PC-9 (cell line): ENCODE data around the gene SETD5. TPM values are rescaled to one million over a fixed set of nuclear protein-coding genes. Genes with fewer than 3 reads are reported as not detected.

Experiments used
- BruUV-seq: library from RNA; stranded (reverse); fragments of 400-500 nt; replicated peaks from 2 replicates; lab custom pipeline; 2021; lab: Mats Ljungman, UMichigan
- CTCF ChIA-PET: fragments of 300-600 bp; sonication (Branson Sonifier 250); formaldehyde crosslinking; loops from one replicate; lab custom pipeline; 2022; ENCODE audit warnings: antibody characterized with exemption; lab: Charles Lee
- POLR2A ChIA-PET: fragments of 300-600 bp; sonication (Branson Sonifier 250); formaldehyde crosslinking; loops from one replicate; lab custom pipeline; 2022; ENCODE audit warnings: antibody characterized with exemption; ENCODE audit not compliant: unreplicated experiment; lab: Charles Lee
- DNase-seq, 2 experiments: peaks; one replicate each; pipeline versions ENCODE4 v3.0.0 to v3.0.0-alpha.2; 2015 to 2022; ENCODE audit warnings: mixed read lengths in 1 of 2
- H2AFZ ChIP-seq: fragments of 200-600 bp; sonication (generic); 2 replicates; pipeline ENCODE4 v1.8.1; 2017; ENCODE audit warnings: antibody characterized with exemption
- H3F3A ChIP-seq: fragments of 200-600 bp; sonication (generic); 2 replicates; pipeline ENCODE4 v1.8.1; 2017; ENCODE audit warnings: antibody characterized with exemption, mild to moderate bottlenecking, low read depth; ENCODE audit not compliant: insufficient read depth
- H3K27ac ChIP-seq: fragments of 200-600 bp; sonication (generic); 2 replicates; pipeline ENCODE4 v1.6.1; 2016; ENCODE audit warnings: mixed run types
- H3K27me3 ChIP-seq: fragments of 200-600 bp; sonication (generic); 2 replicates; pipeline ENCODE4 v1.6.1; 2016; ENCODE audit warnings: low read depth, mixed run types; ENCODE audit not compliant: insufficient read depth
- H3K36me3 ChIP-seq: fragments of 200-600 bp; sonication (generic); 2 replicates; pipeline ENCODE4 v1.6.1; 2016; ENCODE audit warnings: low read depth, mixed run types
- H3K4me1 ChIP-seq: fragments of 200-600 bp; sonication (generic); replicated peaks from 2 replicates; pipeline ENCODE4 v1.6.1; 2016; ENCODE audit warnings: mixed run types; ENCODE audit not compliant: insufficient read depth
- H3K4me2 ChIP-seq: fragments of 200-600 bp; sonication (generic); 2 replicates; pipeline ENCODE4 v1.6.1; 2017; ENCODE audit warnings: mixed run types
- H3K4me3 ChIP-seq: fragments of 200-600 bp; sonication (generic); 2 replicates; pipeline ENCODE4 v1.6.1; 2016; ENCODE audit warnings: mixed run types
- H3K79me2 ChIP-seq: fragments of 200-600 bp; sonication (generic); 2 replicates; pipeline ENCODE4 v1.6.1; 2017; ENCODE audit warnings: low read depth, mixed run types
- H3K9me2 ChIP-seq: fragments of 200-600 bp; sonication (generic); 2 replicates; pipeline ENCODE4 v1.8.1; 2017; ENCODE audit warnings: mild to moderate bottlenecking; ENCODE audit not compliant: insufficient read depth
- H3K9me3 ChIP-seq: fragments of 200-600 bp; sonication (generic); 2 replicates; pipeline ENCODE4 v1.8.1; 2016; ENCODE audit warnings: low read depth; ENCODE audit not compliant: insufficient read depth
- H4K20me1 ChIP-seq: fragments of 200-600 bp; sonication (generic); 2 replicates; pipeline ENCODE4 v1.8.1; 2017; ENCODE audit not compliant: insufficient read depth
- CTCF ChIP-seq: fragments of 200-600 bp; sonication (generic); conservative IDR thresholded peaks from 2 replicates; pipeline ENCODE4 v1.6.1; 2017; ENCODE audit warnings: mixed run types, antibody characterized with exemption, mild to moderate bottlenecking, moderate library complexity
- EZH2 ChIP-seq: fragments of 200-600 bp; sonication (generic); IDR thresholded peaks from 2 replicates; pipeline ENCODE4 v1.8.0; 2017; ENCODE audit warnings: antibody characterized with exemption, low read depth
- intact Hi-C: fragments of 100-400 bp; cut with micrococcal nuclease; formaldehyde crosslinking; loops from one replicate; pipeline ENCODE4 v1.10.0; 2022; ENCODE audit not compliant: unreplicated experiment
- total RNA-seq: library from RNA; stranded (reverse); gene quantifications from 2 replicates; pipeline ENCODE4 v1.2.3, GENCODE V29; 2021

The SETD5 gene
- total RNA-seq, 1 experiment from 2014 or later: 140 TPM

- no peaks in the 10 kb centered on the region for H3K9me2 ChIP-seq
- ChIA-PET CTCF (interaction anchor here (0.6 kb wide), 1 partner anchor 71 kb away, joined by 4 read pairs; no protein-coding TSS in a partner anchor), POLR2A (interaction anchor here (0.6 kb wide), 2 partner anchors 14 to 45 kb away, joined by 5 to 7 read pairs; no protein-coding TSS in a partner anchor)
- H2AFZ ChIP-seq: no peak overlapping the region
- peak; percentile 58 to 83 for DNase-seq
- H3K9me3 ChIP-seq: no peaks in the 10 kb centered on the region
- H3K4me1 ChIP-seq: peaks cover 57% of the 10 kb centered on the region
- H3K4me3 ChIP-seq: no peak overlapping the region
- H3K79me2 ChIP-seq: 0 out of 2 replicates have a peak, but pooled peaks cover 6% of the 10 kb centered on the region
- H3K4me2 ChIP-seq: peak overlapping the region; percentile 37
- BruUV-seq: no TSS peak
- no peaks in the 10 kb centered on the region for H3K27me3 ChIP-seq
- H3F3A ChIP-seq: peaks cover 20% of the 10 kb centered on the region
- no peak for TF ChIP-seq EZH2
- TF ChIP-seq CTCF: no peak
- peak overlapping the region; percentile 41 for H3K27ac ChIP-seq
- H4K20me1 ChIP-seq: 0 out of 2 replicates have a peak, but pooled peaks cover 4% of the 10 kb centered on the region
- intact Hi-C loops: loop anchor here (5.0 kb wide), 4 partner anchors 47 to 1388 kb away; partner anchors contain the start of gene SETD5
- H3K36me3 ChIP-seq: no peaks in the 10 kb centered on the region
Measured at GRCh38 chr3:9349321-9350117, 47.9 kb upstream of the SETD5 start.

GRCh38 chr3:9351709-9352126 is 45.7 kb upstream of the SETD5 start:
- Histone ChIP-seq H2AFZ (no peak overlapping the region), H3K4me3 (no peak overlapping the region), H4K20me1 (0 out of 2 replicates have a peak, but pooled peaks cover 4% of the 10 kb centered on the region), H3K4me2 (peak overlapping the region; percentile 67), H3F3A (peaks cover 30% of the 10 kb centered on the region), H3K27ac (peak overlapping the region; percentile 48), H3K36me3 (no peaks in the 10 kb centered on the region), H3K9me3 (no peaks in the 10 kb centered on the region), H3K79me2 (0 out of 2 replicates have a peak, but pooled peaks cover 6% of the 10 kb centered on the region), H3K27me3 (no peaks in the 10 kb centered on the region), H3K9me2 (no peaks in the 10 kb centered on the region), H3K4me1 (peaks cover 69% of the 10 kb centered on the region)
- ChIA-PET CTCF (interaction anchor here (0.7 to 2.5 kb wide), 3 partner anchors 11 to 49 kb away, joined by 3 to 9 read pairs (median 5); partner anchors contain the start of gene THUMPD3), POLR2A (interaction anchor here (0.6 to 0.7 kb wide), 3 partner anchors 45 to 386 kb away, joined by 4 to 8 read pairs (median 7); partner anchors contain the start of gene MTMR14)
- intact Hi-C loops: loop anchor here (5.0 kb wide), 4 partner anchors 46 to 1386 kb away; partner anchors contain the start of gene SETD5
- no peak for TF ChIP-seq EZH2
- TF ChIP-seq CTCF: no peak
- peak; percentile 53 to 84 for DNase-seq
- no TSS peak for BruUV-seq
